Activated T-cell treated with anti-CD3 and anti-CD28 coated beads, Interleukin-2, amount 50 U/mL, for 4 hours (primary cell): ENCODE measurements around the gene MBP. TPM values are rescaled to one million over a fixed set of nuclear protein-coding genes. Genes with fewer than 3 reads are reported as not detected.
A peak's percentile ranks its signal among the peaks of the same experiment; 100 is the strongest.

Experiments used
- ATAC-seq, 2 donors: fragments of 200-7000 bp; cut with Tn5 transposase; one replicate each; pipeline ENCODE4 v1.10.0; 2021
- DNase-seq: peaks from one replicate; pipeline ENCODE4 v3.0.0-alpha.2; 2020
- H3K27me3 Mint-ChIP-seq: one replicate; pipeline ENCODE4 v1.8.0; 2021; ENCODE audit warnings: low read depth, mixed read lengths
- H3K36me3 Mint-ChIP-seq: one replicate; pipeline ENCODE4 v1.8.0; 2022; ENCODE audit warnings: mixed read lengths; ENCODE audit not compliant: insufficient read depth
- H3K4me1 Mint-ChIP-seq: one replicate; pipeline ENCODE4 v1.8.0; 2021; ENCODE audit warnings: low read depth, mixed read lengths
- H3K4me3 Mint-ChIP-seq: one replicate; pipeline ENCODE4 v1.8.0; 2021; ENCODE audit warnings: mild to moderate bottlenecking, moderate library complexity, mixed read lengths
- H3K9me3 Mint-ChIP-seq: one replicate; pipeline ENCODE4 v1.8.0; 2021; ENCODE audit warnings: mixed read lengths
- total RNA-seq, 3 donors: library from RNA; stranded (reverse); gene quantifications; one replicate each; pipeline ENCODE4 v1.2.1, GENCODE V29; 2021

MBP gene
- total RNA-seq, 3 donors from 2014 or later: 28.1 to 32.9 (median 32.3) TPM

DNA sequence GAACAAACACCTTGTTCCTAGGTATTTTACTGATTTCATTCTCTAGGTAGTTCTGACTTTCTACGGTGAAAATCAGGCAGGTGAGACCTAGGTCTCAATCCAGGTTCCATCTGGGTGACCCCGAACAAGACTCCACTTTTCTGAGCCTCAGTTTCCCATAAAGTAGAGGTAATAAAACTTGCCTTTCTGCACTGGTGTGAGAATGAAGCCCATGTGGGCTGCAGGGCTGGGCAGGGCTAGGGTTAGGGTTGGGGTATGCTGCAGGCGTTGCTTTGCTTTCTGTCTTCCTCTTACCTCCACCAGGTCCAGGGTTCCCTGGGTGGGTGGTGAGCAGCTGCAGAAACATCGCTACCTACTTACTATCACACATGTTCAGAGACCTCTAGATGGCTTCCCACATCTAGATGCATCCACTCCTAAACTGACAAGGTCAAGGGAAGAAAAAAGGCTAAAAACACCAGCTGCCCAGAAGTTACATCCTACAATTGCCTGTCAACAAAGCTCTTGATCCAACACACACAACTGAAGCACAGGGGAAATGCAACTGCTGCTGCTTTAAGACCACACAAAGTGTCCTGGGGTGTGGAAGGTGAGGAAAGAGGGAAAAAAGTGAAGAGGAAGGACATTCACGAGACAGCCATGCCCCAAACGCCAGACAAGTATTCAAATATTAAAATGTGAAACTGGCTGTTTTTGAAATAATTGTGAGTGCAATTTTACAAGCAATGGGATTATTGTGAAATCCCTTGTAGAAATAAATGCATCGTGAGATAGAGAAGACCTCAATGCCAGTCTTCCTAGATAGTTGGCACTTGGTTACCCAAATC lies 23.5 kb downstream of the MBP start:
- no peak for DNase-seq
- no peaks in the 10 kb centered on the region for H3K9me3 Mint-ChIP-seq
- H3K4me1 Mint-ChIP-seq: peaks cover 92% of the 10 kb centered on the region
- H3K4me3 Mint-ChIP-seq: no peak overlapping the region
- ATAC-seq: no peak
- no peaks in the 10 kb centered on the region for H3K27me3 Mint-ChIP-seq
- H3K36me3 Mint-ChIP-seq: peaks cover 34% of the 10 kb centered on the region

GRCh38 chr18:77108001-77108692 lies 24.4 kb downstream of the MBP start:
- peaks cover 95% of the 10 kb centered on the region for H3K4me1 Mint-ChIP-seq
- H3K27me3 Mint-ChIP-seq: no peaks in the 10 kb centered on the region
- H3K9me3 Mint-ChIP-seq: no peaks in the 10 kb centered on the region
- ATAC-seq (peak; percentile 74 to 76), DNase-seq (no peak)
- H3K4me3 Mint-ChIP-seq: peak overlapping the region; percentile 64
- H3K36me3 Mint-ChIP-seq: peaks cover 36% of the 10 kb centered on the region

GRCh38 chr18:77107292-77107691 lies 25.3 kb downstream of the MBP start:
- H3K4me1 Mint-ChIP-seq: peaks cover 93% of the 10 kb centered on the region
- DNase-seq (no peak), ATAC-seq (no peak)
- H3K36me3 Mint-ChIP-seq: peaks cover 29% of the 10 kb centered on the region
- no peaks in the 10 kb centered on the region for H3K27me3 Mint-ChIP-seq
- no peak overlapping the region for H3K4me3 Mint-ChIP-seq
- no peaks in the 10 kb centered on the region for H3K9me3 Mint-ChIP-seq

- Mint-ChIP-seq H3K4me3 (peak overlapping the region; percentile 29), H3K36me3 (peaks cover 29% of the 10 kb centered on the region), H3K9me3 (no peaks in the 10 kb centered on the region), H3K4me1 (peaks cover 94% of the 10 kb centered on the region), H3K27me3 (no peaks in the 10 kb centered on the region)
- peak; percentile 65 for DNase-seq
- no peak for ATAC-seq
Measured at GRCh38 chr18:77106331-77106730, 26.3 kb downstream of the MBP start.

GRCh38 chr18:77105680-77106079 lies 26.9 kb downstream of the MBP start:
- Mint-ChIP-seq H3K27me3 (no peaks in the 10 kb centered on the region), H3K9me3 (no peaks in the 10 kb centered on the region), H3K36me3 (peaks cover 25% of the 10 kb centered on the region), H3K4me3 (peak overlapping the region; percentile 55), H3K4me1 (peaks cover 95% of the 10 kb centered on the region)
- DNase-seq (no peak), ATAC-seq (no peak)

DNA sequence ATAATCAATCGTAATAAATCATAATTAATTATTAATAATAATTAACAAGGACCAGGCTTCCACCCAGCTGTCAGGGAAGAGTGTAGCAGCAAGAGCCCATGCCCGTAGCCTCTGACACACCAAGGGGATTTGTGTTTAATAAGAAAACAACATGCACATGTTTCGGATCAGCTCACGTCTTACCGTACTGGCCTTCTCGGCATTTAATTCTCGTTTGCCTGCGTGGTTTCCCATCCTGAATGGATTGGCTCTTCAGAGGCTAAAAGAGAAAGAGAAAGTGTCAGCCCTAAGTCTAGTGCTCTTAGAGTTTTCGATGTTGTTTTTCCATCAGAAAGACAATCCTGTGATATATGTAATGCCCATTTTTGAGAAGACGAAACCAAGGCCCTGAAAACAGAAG lies 27.6 kb downstream of the MBP start:
- no peaks in the 10 kb centered on the region for H3K27me3 Mint-ChIP-seq
- ATAC-seq (no peak), DNase-seq (no peak)
- peak overlapping the region; percentile 55 for H3K4me3 Mint-ChIP-seq
- H3K9me3 Mint-ChIP-seq: no peaks in the 10 kb centered on the region
- peaks cover 27% of the 10 kb centered on the region for H3K36me3 Mint-ChIP-seq
- peaks cover 95% of the 10 kb centered on the region for H3K4me1 Mint-ChIP-seq

DNA sequence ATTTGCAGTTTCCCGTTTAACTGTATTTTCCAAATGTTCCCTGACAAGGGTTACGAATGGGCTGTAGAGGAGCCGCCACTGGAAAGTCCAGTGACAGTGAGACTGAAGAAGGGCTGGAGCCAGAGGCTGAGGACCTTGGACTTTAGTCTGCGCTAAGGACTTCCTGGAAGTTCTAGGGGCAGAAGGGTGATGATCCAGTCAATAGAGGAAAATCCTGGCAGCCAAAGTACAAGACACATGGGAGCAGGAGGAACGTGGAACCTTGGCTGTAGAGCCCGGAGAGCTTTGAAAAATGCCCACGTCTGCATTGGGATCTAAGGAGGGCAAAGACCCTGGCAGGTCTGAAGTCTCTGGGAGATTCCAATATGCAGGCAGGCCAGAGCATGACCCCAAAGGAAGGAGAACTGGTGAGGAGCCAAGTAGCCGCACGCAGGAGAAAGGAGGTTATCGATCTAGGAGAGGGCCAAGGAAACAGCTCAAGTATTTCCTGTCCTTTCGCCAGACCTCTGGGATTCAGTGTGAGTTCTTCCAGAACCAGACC lies 28.5 kb downstream of the MBP start:
- Mint-ChIP-seq H3K9me3 (no peaks in the 10 kb centered on the region), H3K4me1 (peaks cover 95% of the 10 kb centered on the region), H3K36me3 (peaks cover 29% of the 10 kb centered on the region), H3K27me3 (no peaks in the 10 kb centered on the region), H3K4me3 (no peak overlapping the region)
- ATAC-seq: no peak
- DNase-seq: no peak

DNA sequence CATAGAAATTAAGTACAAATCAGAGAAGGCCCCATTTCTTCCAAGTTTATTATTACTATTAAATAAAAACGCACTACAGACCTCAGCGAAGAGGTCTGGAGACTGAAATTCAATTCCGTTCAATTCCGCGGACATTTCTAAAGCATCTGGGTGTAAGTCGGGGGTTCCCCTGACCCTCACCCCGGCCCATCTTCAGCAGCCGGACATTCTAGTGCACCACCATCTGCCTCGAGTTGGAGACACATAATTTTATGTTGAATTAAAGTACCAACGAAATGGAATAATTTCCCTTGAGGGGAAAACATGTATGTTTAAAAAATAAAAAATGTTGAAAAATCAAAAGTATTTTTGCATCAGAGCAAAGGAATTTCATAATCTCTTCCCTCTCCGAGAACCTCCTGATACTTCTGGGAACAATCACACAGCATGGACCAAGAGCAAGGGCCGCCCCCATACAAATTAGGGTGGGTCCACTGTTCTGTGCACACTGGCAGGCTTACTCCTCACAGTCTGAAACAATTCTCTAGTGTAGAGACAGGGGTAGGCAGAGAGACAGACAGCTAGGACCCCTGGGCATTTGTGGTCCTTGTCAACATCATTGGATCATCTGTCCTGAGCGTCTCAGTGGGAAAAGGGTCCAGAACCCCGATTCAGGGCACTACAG lies 29.3 kb downstream of the MBP start:
- ATAC-seq (no peak), DNase-seq (no peak)
- H3K9me3 Mint-ChIP-seq: no peaks in the 10 kb centered on the region
- no peaks in the 10 kb centered on the region for H3K27me3 Mint-ChIP-seq
- H3K36me3 Mint-ChIP-seq: peaks cover 27% of the 10 kb centered on the region
- H3K4me1 Mint-ChIP-seq: peaks cover 95% of the 10 kb centered on the region
- peak overlapping the region; percentile 31 for H3K4me3 Mint-ChIP-seq

DNA sequence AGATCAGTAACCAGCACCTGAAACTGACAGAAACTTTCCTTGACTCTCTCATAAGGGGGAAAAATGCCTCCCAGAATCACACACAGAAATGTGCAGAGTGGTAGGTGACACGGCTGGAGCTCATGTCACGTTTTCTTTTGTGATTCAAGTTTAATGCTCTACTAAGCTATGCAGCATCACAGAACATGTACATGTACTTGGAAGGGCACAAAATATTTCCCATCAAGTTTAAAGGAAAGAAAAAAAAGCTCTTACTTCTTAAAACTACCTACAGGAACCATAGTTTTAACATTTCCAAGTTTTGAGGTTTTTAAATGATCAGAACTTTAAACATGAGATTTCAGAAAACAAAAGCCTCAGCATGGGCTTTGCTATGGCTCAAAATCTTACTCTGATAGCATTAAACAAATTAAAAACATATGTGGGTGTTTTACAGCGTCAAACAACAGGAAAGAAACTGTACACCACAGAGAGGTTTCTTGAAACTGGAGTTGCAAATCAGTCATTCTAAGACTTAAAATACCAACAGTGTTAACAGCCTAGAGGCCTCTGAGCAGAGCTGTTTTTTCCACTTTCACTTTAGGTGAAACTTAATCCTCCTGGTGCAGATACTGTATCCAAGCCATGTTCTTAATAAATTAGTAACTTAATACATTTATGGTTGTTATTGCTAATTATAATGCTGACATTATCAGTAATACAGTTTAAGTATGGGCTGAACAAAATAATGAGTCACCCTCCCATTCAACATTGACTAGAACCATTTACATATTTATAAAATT lies 30.1 kb downstream of the MBP start:
- DNase-seq (no peak), ATAC-seq (peak; percentile 57 to 61)
- peaks cover 31% of the 10 kb centered on the region for H3K36me3 Mint-ChIP-seq
- H3K4me3 Mint-ChIP-seq: peak overlapping the region; percentile 78
- H3K9me3 Mint-ChIP-seq: no peaks in the 10 kb centered on the region
- peaks cover 94% of the 10 kb centered on the region for H3K4me1 Mint-ChIP-seq
- no peaks in the 10 kb centered on the region for H3K27me3 Mint-ChIP-seq

DNA sequence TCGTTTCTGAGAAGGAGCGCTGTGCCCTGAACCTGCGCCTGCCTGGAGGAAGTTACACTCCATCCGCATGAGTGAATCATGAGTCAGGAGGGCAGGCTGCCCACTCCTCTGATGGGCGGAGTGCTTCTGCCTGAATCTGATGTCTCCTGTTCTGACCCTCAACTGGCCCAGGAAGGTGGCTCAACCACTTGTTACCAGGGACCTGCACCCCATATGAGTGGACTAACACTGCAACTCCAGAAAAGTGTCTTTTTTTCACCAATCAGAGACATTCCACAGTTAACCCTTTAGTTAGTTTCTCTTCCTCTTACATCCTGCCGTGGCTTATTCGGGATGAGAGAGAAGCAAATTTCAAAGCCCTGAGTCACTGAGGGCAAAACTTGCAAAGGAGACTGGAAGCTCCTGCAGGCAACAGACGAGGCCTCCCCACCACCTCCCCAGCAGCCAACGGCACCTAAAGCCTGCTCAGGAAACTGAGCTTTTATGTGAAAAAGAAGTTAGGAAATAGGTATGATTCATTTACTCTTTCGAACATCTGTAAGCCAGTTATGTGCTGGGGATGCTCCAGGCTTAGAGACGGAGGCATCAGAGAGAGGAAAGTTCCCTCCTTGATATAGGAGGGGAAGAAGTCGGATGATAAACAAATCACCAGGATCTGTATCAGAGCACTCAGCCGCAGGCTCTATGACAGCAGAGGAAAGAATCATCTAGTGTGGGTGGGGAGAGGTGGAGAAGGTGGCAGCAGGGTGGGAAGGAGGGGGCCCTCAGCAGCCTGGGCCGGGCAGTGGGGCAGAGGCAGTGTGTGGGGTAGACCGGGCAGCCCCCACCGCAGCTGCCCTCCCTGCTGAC lies 30.9 kb downstream of the MBP start:
- Mint-ChIP-seq H3K4me3 (peak overlapping the region; percentile 78), H3K27me3 (no peaks in the 10 kb centered on the region), H3K36me3 (peaks cover 34% of the 10 kb centered on the region), H3K9me3 (no peaks in the 10 kb centered on the region), H3K4me1 (peaks cover 90% of the 10 kb centered on the region)
- DNase-seq (peak; percentile 25), ATAC-seq (peak; percentile 65)

DNA sequence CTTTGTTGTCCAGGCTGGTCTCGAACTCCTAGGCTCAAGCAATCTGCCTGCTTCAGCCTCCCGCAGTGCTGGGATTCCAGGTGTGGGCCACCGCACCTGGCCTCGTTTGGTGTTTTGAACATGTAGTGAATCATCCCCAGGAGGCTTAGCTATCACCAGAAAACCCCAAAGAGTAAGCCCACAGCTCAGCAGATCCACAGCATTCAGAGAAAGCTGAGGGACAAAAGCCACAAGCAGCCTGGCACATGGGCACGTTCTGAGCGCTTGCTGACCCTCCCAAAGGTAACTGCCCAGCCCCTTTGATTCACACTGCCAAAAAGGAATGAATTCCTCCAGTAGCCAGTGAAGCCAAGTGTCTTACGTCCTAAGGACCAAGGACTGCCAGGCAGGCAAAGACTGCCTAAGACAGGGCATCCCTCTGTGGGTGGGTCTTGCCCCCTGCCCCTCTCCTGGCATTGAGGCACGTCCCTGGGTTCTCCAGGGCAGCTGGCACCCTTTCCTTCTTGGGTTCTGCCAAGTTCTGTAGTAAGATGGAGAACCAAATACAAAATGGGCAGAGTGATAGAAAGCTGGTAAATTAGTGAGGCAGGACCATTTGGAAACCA lies 31.7 kb downstream of the MBP start:
- Mint-ChIP-seq H3K4me3 (peak overlapping the region; percentile 78), H3K36me3 (peaks cover 37% of the 10 kb centered on the region), H3K9me3 (no peaks in the 10 kb centered on the region), H3K4me1 (peaks cover 86% of the 10 kb centered on the region), H3K27me3 (no peaks in the 10 kb centered on the region)
- peak; percentile 36 for DNase-seq
- peak; percentile 3 to 9 for ATAC-seq

- peak overlapping the region; percentile 61 for H3K4me3 Mint-ChIP-seq
- peak; percentile 32 for DNase-seq
- peaks cover 39% of the 10 kb centered on the region for H3K36me3 Mint-ChIP-seq
- ATAC-seq: no peak
- H3K4me1 Mint-ChIP-seq: peaks cover 86% of the 10 kb centered on the region
- no peaks in the 10 kb centered on the region for H3K27me3 Mint-ChIP-seq
- no peaks in the 10 kb centered on the region for H3K9me3 Mint-ChIP-seq
Measured at GRCh38 chr18:77099485-77100370, 32.9 kb downstream of the MBP start.
